H1 (cell line): Measurements from ENCODE around the gene RSF1. TPM values are rescaled to one million over a fixed set of nuclear protein-coding genes. Genes with fewer than 3 reads are reported as not detected.
A peak's percentile ranks its signal among the peaks of the same experiment; 100 is the strongest.

Experiments
- FOSL1 ChIP-seq: IDR thresholded peaks from 2 replicates; pipeline ENCODE4 v1.6.1; 2011; ENCODE audit warnings: mild to moderate bottlenecking, low read depth, low read length, moderate library complexity; ENCODE audit not compliant: insufficient read depth
- NRF1 ChIP-seq: IDR thresholded peaks from 2 replicates; pipeline ENCODE4 v1.6.1; 2011; ENCODE audit warnings: mild to moderate bottlenecking, low read depth, low read length, improper control_type of control experiment
- polyA plus RNA-seq, 7 experiments: library from polyadenylated mRNA; depleted of rRNA in 3 of 7; stranded (reverse) in 5 of 7; unstranded in 2 of 7; fragments of >200 nt in 5 of 7; fragments of 200-250 nt in 2 of 7; gene quantifications; 1 replicate in 5 of 7; 2 replicates in 1 of 7; 4 replicates in 1 of 7; pipeline versions ENCODE4 v1.2.1 to v1.2.3, GENCODE V29; 2011 to 2013; ENCODE audit warnings: missing spikeins in 2 of 7, mixed read lengths in 2 of 7
- total RNA-seq: library from RNA; stranded (reverse); fragmentation: NEBNext Ultra II Directional; extraction: Animal tissue kit (Norgen Biotek cat#: 25700); gene quantifications from 2 replicates; pipeline ENCODE4 v1.2.1, GENCODE V29; 2021
- TF ChIP-seq, protein P1 (sequence below): fragments of 300-600 bp; sonication (generic); IDR thresholded peaks from 2 replicates; pipeline ENCODE4 v1.7.1; 2012; ENCODE audit warnings: low read length, moderate library complexity, mild to moderate bottlenecking, inconsistent platforms; ENCODE audit not compliant: insufficient replicate concordance
- TF ChIP-seq, protein P2 (sequence below): IDR thresholded peaks from 2 replicates; pipeline ENCODE4 v1.6.1; 2012; ENCODE audit warnings: inconsistent platforms
- TF ChIP-seq, protein P3 (sequence below): IDR thresholded peaks from 2 replicates; pipeline ENCODE4 v1.6.1; 2012; ENCODE audit warnings: inconsistent platforms

Gene RSF1
- total and polyA plus RNA-seq, 2 of the 8 experiments (the other 6 are each of a cell fraction or from before 2014, with no cell fraction given) = 17.8 to 87.9 TPM

DNA sequence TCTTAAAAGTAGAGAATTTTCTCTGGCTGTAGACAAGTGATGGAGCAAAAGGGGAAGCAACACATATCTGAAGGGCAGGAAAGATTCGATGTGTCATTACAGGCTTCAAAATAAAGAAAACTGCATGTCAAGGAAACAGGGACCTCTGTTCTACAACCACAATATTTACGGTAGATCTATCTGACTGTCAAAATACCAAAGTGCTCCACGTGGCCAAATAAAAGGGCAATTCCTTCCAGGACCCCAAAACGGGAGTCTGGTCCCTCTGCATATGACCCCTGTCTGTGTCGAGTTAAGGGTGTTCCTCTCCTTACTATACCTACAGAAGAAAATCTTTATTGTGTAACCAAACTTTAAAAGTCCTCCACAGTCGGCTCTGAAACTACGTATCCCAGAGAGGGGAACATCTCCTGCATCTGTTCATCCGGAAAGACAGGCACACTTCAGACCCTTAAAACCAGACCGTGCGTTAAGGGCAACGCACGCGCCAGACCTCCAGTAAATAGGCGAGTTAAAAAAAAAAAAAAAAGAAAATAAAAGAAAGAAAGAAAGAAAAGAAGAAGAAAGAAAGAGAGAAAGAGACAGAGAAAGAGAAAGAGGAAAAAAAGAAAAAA is 183.7 kb downstream of the RSF1 start (continued):
- TF ChIP-seq, protein P1, sequence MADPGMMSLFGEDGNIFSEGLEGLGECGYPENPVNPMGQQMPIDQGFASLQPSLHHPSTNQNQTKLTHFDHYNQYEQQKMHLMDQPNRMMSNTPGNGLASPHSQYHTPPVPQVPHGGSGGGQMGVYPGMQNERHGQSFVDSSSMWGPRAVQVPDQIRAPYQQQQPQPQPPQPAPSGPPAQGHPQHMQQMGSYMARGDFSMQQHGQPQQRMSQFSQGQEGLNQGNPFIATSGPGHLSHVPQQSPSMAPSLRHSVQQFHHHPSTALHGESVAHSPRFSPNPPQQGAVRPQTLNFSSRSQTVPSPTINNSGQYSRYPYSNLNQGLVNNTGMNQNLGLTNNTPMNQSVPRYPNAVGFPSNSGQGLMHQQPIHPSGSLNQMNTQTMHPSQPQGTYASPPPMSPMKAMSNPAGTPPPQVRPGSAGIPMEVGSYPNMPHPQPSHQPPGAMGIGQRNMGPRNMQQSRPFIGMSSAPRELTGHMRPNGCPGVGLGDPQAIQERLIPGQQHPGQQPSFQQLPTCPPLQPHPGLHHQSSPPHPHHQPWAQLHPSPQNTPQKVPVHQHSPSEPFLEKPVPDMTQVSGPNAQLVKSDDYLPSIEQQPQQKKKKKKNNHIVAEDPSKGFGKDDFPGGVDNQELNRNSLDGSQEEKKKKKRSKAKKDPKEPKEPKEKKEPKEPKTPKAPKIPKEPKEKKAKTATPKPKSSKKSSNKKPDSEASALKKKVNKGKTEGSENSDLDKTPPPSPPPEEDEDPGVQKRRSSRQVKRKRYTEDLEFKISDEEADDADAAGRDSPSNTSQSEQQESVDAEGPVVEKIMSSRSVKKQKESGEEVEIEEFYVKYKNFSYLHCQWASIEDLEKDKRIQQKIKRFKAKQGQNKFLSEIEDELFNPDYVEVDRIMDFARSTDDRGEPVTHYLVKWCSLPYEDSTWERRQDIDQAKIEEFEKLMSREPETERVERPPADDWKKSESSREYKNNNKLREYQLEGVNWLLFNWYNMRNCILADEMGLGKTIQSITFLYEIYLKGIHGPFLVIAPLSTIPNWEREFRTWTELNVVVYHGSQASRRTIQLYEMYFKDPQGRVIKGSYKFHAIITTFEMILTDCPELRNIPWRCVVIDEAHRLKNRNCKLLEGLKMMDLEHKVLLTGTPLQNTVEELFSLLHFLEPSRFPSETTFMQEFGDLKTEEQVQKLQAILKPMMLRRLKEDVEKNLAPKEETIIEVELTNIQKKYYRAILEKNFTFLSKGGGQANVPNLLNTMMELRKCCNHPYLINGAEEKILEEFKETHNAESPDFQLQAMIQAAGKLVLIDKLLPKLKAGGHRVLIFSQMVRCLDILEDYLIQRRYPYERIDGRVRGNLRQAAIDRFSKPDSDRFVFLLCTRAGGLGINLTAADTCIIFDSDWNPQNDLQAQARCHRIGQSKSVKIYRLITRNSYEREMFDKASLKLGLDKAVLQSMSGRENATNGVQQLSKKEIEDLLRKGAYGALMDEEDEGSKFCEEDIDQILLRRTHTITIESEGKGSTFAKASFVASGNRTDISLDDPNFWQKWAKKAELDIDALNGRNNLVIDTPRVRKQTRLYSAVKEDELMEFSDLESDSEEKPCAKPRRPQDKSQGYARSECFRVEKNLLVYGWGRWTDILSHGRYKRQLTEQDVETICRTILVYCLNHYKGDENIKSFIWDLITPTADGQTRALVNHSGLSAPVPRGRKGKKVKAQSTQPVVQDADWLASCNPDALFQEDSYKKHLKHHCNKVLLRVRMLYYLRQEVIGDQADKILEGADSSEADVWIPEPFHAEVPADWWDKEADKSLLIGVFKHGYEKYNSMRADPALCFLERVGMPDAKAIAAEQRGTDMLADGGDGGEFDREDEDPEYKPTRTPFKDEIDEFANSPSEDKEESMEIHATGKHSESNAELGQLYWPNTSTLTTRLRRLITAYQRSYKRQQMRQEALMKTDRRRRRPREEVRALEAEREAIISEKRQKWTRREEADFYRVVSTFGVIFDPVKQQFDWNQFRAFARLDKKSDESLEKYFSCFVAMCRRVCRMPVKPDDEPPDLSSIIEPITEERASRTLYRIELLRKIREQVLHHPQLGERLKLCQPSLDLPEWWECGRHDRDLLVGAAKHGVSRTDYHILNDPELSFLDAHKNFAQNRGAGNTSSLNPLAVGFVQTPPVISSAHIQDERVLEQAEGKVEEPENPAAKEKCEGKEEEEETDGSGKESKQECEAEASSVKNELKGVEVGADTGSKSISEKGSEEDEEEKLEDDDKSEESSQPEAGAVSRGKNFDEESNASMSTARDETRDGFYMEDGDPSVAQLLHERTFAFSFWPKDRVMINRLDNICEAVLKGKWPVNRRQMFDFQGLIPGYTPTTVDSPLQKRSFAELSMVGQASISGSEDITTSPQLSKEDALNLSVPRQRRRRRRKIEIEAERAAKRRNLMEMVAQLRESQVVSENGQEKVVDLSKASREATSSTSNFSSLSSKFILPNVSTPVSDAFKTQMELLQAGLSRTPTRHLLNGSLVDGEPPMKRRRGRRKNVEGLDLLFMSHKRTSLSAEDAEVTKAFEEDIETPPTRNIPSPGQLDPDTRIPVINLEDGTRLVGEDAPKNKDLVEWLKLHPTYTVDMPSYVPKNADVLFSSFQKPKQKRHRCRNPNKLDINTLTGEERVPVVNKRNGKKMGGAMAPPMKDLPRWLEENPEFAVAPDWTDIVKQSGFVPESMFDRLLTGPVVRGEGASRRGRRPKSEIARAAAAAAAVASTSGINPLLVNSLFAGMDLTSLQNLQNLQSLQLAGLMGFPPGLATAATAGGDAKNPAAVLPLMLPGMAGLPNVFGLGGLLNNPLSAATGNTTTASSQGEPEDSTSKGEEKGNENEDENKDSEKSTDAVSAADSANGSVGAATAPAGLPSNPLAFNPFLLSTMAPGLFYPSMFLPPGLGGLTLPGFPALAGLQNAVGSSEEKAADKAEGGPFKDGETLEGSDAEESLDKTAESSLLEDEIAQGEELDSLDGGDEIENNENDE = peak; percentile 94
- TF ChIP-seq, protein P2, sequence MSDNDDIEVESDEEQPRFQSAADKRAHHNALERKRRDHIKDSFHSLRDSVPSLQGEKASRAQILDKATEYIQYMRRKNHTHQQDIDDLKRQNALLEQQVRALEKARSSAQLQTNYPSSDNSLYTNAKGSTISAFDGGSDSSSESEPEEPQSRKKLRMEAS = peak; percentile 57
- no peak for TF ChIP-seq NRF1
- TF ChIP-seq, protein P3, sequence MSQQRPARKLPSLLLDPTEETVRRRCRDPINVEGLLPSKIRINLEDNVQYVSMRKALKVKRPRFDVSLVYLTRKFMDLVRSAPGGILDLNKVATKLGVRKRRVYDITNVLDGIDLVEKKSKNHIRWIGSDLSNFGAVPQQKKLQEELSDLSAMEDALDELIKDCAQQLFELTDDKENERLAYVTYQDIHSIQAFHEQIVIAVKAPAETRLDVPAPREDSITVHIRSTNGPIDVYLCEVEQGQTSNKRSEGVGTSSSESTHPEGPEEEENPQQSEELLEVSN = no peak
- no peak for TF ChIP-seq FOSL1
- TF ChIP-seq, all 59 proteins: peak for 2
